Lung (tissue), 12 donors: Measurements from ENCODE around the gene CEP85. TPM values are rescaled to one million over a fixed set of nuclear protein-coding genes. Genes with fewer than 3 reads are reported as not detected.

Source experiments
- ATAC-seq: fragments of 200-7000 bp; cut with Tn5 transposase; one replicate; pipeline ENCODE4 v1.9.1; 2020; ENCODE audit warnings: moderate number of reproducible peaks; ENCODE audit not compliant: insufficient read depth, low FRiP score
- DNase-seq, 3 donors: peaks; one replicate each; pipeline ENCODE4 v3.0.0-alpha.2; 2013 to 2017
- H3K27ac ChIP-seq, 2 donors: one replicate each; pipeline ENCODE4 v1.5.1; 2013; ENCODE audit warnings: mild to moderate bottlenecking in 2 of 2, moderate library complexity in 2 of 2, control low read depth in 1 of 2, inconsistent platforms in 1 of 2, low read depth in 1 of 2, low read length in 1 of 2
- H3K27me3 ChIP-seq, 3 donors: one replicate each; pipeline ENCODE4 v1.5.1; 2013; ENCODE audit warnings: low read length in 2 of 3; ENCODE audit not compliant: control insufficient read depth in 3 of 3, insufficient read depth in 3 of 3
- H3K36me3 ChIP-seq, 4 donors: one replicate each; pipeline ENCODE4 v1.5.1; 2013; ENCODE audit warnings: low read length in 4 of 4, mild to moderate bottlenecking in 1 of 4, moderate library complexity in 1 of 4; ENCODE audit not compliant: control insufficient read depth in 4 of 4, insufficient read depth in 4 of 4
- H3K4me1 ChIP-seq, 5 donors: one replicate each; pipeline ENCODE4 v1.5.1; 2013; ENCODE audit warnings: low read length in 5 of 5, mild to moderate bottlenecking in 2 of 5, moderate library complexity in 1 of 5; ENCODE audit not compliant: control insufficient read depth in 5 of 5, insufficient read depth in 5 of 5
- H3K4me3 ChIP-seq: one replicate; pipeline ENCODE4 v1.5.1; 2013; ENCODE audit warnings: mild to moderate bottlenecking, control low read depth, moderate library complexity
- H3K9ac ChIP-seq, 2 donors: one replicate each; pipeline ENCODE4 v1.5.1; 2013; ENCODE audit warnings: low read length in 2 of 2, control low read depth in 1 of 2; ENCODE audit not compliant: insufficient read depth in 1 of 2
- H3K9me3 ChIP-seq, 4 donors: one replicate each; pipeline ENCODE4 v1.5.1; 2013; ENCODE audit warnings: low read length in 3 of 4, mild to moderate bottlenecking in 1 of 4, moderate library complexity in 1 of 4; ENCODE audit not compliant: control insufficient read depth in 4 of 4, insufficient read depth in 3 of 4
- WGBS, 2 donors: extraction: QIAGEN DNeasy Blood & Tissue Kit; methylation state at CpG; one replicate each; pipeline ENCODE4 v1.1.7; 2013; 5-methylcytosine and 5-hydroxymethylcytosine counted together
- polyA plus RNA-seq, 2 donors: library from polyadenylated mRNA; stranded (reverse); fragments of 200-250 nt; gene quantifications; one replicate each; pipeline ENCODE4 v1.2.1, GENCODE V29; 2013
- total RNA-seq, 2 donors: library from RNA; depleted of rRNA in 1 of 2; stranded (reverse); fragments of >200 nt in 1 of 2; gene quantifications; one replicate each; pipeline ENCODE4 v1.2.1, GENCODE V29; 2014 to 2021
- TF ChIP-seq, protein P1 (sequence below): IDR thresholded peaks from 2 replicates; pipeline ENCODE4 v1.5.1; 2012; ENCODE audit warnings: mild to moderate bottlenecking; ENCODE audit errors: control extremely low read depth, extremely low read depth
- donor health status: control.
- donor health status: control.
- donor health status: Bipolar disorder and iron deficiency.
- donor health status: healthy.
- donor health status: DM: yes; HTN: yes; CAD: no.

The CEP85 gene
- total and polyA plus RNA-seq, 4 donors: 5.4 to 10.8 (median 7.8) TPM

DNA sequence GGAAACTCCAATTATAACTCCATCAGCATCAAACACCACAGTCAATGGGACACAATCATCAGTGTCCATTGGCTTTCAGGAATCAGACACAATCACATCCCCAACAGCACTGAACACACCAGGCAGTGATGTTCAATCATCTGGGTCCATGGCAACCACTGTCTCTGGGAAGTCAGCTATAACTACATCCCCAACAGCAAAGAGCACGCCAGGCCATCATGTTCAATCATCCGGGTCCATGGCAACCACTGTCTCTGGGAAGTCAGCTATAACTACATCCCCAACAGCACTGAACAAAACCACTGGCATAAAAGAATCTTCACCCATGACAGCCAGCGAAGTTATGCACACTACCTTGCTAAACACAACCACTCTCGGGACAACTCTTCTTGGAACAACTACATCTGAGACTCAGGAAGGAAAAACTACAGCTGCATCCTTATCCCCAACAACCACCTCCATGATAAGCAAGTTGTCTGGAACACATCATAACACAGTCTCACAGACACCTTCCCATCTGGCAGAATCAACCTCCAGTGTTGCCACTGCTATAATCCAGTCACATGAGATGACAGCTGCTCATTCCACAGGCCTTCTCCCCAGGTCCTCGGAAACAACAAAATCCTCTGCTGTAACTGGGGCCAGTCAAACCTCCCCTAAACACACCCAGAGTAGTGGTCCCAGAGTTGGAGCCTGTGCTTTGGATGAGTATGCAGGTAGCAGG lies 23.7 kb upstream of the CEP85 start:
- H3K27me3 ChIP-seq: no peaks in the 10 kb centered on the region
- DNase-seq: no peak
- no peaks in the 10 kb centered on the region for H3K4me1 ChIP-seq
- H3K9ac ChIP-seq: no peak overlapping the region
- ATAC-seq: no peak
- H3K9me3 ChIP-seq: no peaks in the 10 kb centered on the region
- no peaks in the 10 kb centered on the region for H3K36me3 ChIP-seq
- TF ChIP-seq, protein P1, sequence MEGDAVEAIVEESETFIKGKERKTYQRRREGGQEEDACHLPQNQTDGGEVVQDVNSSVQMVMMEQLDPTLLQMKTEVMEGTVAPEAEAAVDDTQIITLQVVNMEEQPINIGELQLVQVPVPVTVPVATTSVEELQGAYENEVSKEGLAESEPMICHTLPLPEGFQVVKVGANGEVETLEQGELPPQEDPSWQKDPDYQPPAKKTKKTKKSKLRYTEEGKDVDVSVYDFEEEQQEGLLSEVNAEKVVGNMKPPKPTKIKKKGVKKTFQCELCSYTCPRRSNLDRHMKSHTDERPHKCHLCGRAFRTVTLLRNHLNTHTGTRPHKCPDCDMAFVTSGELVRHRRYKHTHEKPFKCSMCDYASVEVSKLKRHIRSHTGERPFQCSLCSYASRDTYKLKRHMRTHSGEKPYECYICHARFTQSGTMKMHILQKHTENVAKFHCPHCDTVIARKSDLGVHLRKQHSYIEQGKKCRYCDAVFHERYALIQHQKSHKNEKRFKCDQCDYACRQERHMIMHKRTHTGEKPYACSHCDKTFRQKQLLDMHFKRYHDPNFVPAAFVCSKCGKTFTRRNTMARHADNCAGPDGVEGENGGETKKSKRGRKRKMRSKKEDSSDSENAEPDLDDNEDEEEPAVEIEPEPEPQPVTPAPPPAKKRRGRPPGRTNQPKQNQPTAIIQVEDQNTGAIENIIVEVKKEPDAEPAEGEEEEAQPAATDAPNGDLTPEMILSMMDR: no peak
- 78 to 85% methylated on average over 5 of the region's 5 CpGs for WGBS, 2 donors
- no peak overlapping the region for H3K4me3 ChIP-seq
- no peak overlapping the region for H3K27ac ChIP-seq

DNA sequence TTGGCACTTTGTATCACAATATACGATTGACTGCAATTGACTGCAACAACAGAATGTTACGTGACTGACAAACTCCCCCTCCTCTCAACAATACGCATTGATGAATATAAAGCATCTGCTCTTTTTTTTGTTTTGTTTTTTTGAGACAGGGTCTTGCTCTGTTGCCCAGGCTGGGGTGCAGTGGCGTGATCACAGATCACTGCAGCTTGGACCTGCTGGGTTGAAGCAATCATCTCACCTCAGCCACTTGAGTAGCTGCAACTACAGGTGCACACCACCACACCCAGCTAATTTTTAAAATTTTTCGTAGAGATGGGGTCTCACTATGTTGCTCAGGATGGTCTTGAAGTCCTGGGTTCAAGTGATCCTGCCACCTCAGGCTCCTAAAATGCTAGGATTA lies 21.3 kb upstream of the CEP85 start:
- Histone ChIP-seq H3K27ac (no peak overlapping the region), H3K9ac (no peak overlapping the region), H3K4me3 (no peak overlapping the region), H3K27me3 (no peaks in the 10 kb centered on the region), H3K4me1 (no peaks in the 10 kb centered on the region), H3K9me3 (no peaks in the 10 kb centered on the region), H3K36me3 (no peaks in the 10 kb centered on the region)
- DNase-seq: no peak
- WGBS, 2 donors: 91 to 93% methylated on average over 5 of the region's 5 CpGs
- no peak for ATAC-seq
- TF ChIP-seq, protein P1: no peak

DNA sequence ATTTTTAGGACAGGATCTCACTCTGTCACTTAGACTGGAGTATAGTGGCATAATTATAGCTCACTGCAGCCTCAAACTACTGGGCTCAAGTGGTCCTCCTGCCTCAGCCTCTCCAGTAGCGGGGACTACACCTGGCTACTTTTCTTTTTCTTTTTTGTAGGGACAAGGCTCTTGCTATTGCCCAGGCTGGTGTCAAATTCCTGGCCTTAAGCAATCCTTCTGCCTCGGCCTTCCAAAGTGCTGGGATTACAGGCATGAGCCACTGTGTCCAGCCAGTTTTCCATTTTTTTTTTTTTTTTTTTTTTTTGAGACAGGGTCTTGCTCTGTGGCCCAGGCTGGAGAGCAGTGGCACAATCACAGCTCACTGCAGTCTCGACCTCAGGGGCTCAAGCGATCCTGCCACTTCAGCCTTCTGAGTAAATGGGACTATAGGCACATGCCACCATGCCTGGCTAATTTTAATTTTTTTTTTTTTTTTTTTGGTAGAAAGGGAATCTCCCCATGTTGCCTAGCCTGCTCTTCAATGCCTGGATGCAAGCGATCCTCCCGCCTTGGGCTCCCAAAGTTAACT lies 20.6 kb upstream of the CEP85 start:
- Histone ChIP-seq H3K27ac (no peak overlapping the region), H3K36me3 (no peaks in the 10 kb centered on the region), H3K9ac (no peak overlapping the region), H3K4me3 (no peak overlapping the region), H3K4me1 (no peaks in the 10 kb centered on the region), H3K27me3 (no peaks in the 10 kb centered on the region), H3K9me3 (no peaks in the 10 kb centered on the region)
- ATAC-seq (no peak), DNase-seq (no peak)
- 82 to 87% methylated on average over 6 of the region's 6 CpGs for WGBS, 2 donors
- TF ChIP-seq, protein P1: no peak
